Measurements from ENCODE around the gene OSBPL1A.
"Not testable (repeated sequence)": the region's sequence is repeated elsewhere in the genome, so short reads cannot be mapped to it uniquely, and the experiment has no call there.

The OSBPL1A gene

GRCh38 chr18:24185805-24186204 lies 211.8 kb downstream of the OSBPL1A start:
- DNase-seq (ENCODE audit: low read depth): no peak

GRCh38 chr18:24181806-24182205 lies 215.8 kb downstream of the OSBPL1A start:
- DNase-seq (ENCODE audit: low read depth): no peak

- DNase-seq (ENCODE audit: low read depth): no peak
Observed at GRCh38 chr18:24180048-24180447, 217.6 kb downstream of the OSBPL1A start.

- DNase-seq (ENCODE audit: low read depth): no peak
Observed at GRCh38 chr18:24177499-24178133, 220.0 kb downstream of the OSBPL1A start.

- no peak for DNase-seq (ENCODE audit: low read depth)
Observed at GRCh38 chr18:24176727-24177416, 220.8 kb downstream of the OSBPL1A start.

GRCh38 chr18:24173997-24174396 lies 223.6 kb downstream of the OSBPL1A start:
- no peak for DNase-seq (ENCODE audit: low read depth)

GRCh38 chr18:24170360-24170759 lies 227.3 kb downstream of the OSBPL1A start:
- DNase-seq (ENCODE audit: low read depth): no peak

- DNase-seq (ENCODE audit: low read depth): no peak
Observed at GRCh38 chr18:24168496-24168895, 229.1 kb downstream of the OSBPL1A start.

- no peak for DNase-seq (ENCODE audit: low read depth)
Observed at GRCh38 chr18:24161304-24161703, 236.3 kb downstream of the OSBPL1A start.

- DNase-seq (ENCODE audit: low read depth): no peak
Observed at GRCh38 chr18:24160086-24160485, 237.5 kb downstream of the OSBPL1A start.

- DNase-seq (ENCODE audit: low read depth): no peak
Observed at GRCh38 chr18:24157855-24158254, 239.8 kb downstream of the OSBPL1A start.

- no peak for DNase-seq (ENCODE audit: low read depth)
Observed at GRCh38 chr18:24153397-24153796, 244.2 kb downstream of the OSBPL1A start.

GRCh38 chr18:24149591-24149990 lies 248.0 kb downstream of the OSBPL1A start:
- DNase-seq (ENCODE audit: low read depth): not testable (repeated sequence)

GRCh38 chr18:24142376-24142775 lies 255.2 kb downstream of the OSBPL1A start:
- DNase-seq (ENCODE audit: low read depth): no peak

- DNase-seq (ENCODE audit: low read depth): no peak
Observed at GRCh38 chr18:24140697-24141096, 256.9 kb downstream of the OSBPL1A start.

- DNase-seq (ENCODE audit: low read depth): peak; percentile 47
Observed at GRCh38 chr18:24138789-24139616, 258.6 kb downstream of the OSBPL1A start, which contains the start of gene CABYR. Gene CABYR, plus strand, starts transcription at chr18:24139062. Its CDS starts 4,053 bp downstream, at chr18:24143115.

GRCh38 chr18:24138409-24138788 lies 259.2 kb downstream of the OSBPL1A start:
- no peak for DNase-seq (ENCODE audit: low read depth)

- DNase-seq (ENCODE audit: low read depth): no peak
Observed at GRCh38 chr18:24136967-24137373, 260.7 kb downstream of the OSBPL1A start.

- no peak for DNase-seq (ENCODE audit: low read depth)
Observed at GRCh38 chr18:24130494-24130893, 267.1 kb downstream of the OSBPL1A start.

GRCh38 chr18:24128700-24129099 lies 268.9 kb downstream of the OSBPL1A start:
- DNase-seq (ENCODE audit: low read depth): no peak

- no peak for DNase-seq (ENCODE audit: low read depth)
Observed at GRCh38 chr18:24127735-24128134, 269.9 kb downstream of the OSBPL1A start.

- DNase-seq (ENCODE audit: low read depth): no peak
Observed at GRCh38 chr18:24126155-24126961, 271.3 kb downstream of the OSBPL1A start.
